ENCODE results near the gene CABP7.

DNA sequence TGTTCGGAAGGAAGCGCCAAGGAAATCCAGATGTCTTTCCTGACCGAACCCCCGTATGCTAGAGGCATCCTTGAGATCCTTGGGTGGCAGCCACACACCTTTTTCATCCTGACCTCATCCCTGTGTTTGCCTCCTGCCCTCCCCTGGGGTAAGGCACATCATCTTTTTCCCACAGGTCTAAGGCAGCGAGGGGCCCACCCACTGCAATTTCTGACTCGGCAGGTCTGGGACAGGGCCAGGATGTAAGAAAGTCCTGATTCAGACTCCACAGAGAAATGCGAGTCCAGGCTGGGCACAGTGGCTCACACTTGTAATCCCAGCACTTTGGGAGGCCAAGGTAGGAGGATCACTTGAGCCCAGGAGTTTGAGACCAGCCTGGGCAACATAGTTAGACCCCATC lies 36.5 kb downstream of the CABP7 start:
- TF ChIP-seq, protein P1, sequence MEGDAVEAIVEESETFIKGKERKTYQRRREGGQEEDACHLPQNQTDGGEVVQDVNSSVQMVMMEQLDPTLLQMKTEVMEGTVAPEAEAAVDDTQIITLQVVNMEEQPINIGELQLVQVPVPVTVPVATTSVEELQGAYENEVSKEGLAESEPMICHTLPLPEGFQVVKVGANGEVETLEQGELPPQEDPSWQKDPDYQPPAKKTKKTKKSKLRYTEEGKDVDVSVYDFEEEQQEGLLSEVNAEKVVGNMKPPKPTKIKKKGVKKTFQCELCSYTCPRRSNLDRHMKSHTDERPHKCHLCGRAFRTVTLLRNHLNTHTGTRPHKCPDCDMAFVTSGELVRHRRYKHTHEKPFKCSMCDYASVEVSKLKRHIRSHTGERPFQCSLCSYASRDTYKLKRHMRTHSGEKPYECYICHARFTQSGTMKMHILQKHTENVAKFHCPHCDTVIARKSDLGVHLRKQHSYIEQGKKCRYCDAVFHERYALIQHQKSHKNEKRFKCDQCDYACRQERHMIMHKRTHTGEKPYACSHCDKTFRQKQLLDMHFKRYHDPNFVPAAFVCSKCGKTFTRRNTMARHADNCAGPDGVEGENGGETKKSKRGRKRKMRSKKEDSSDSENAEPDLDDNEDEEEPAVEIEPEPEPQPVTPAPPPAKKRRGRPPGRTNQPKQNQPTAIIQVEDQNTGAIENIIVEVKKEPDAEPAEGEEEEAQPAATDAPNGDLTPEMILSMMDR (IDR thresholded peaks at IDR 0.05) = no peak
- no peak for TF ChIP-seq POLR2A (IDR thresholded peaks at IDR 0.05)
